HepG2 (cell line): ENCODE results near the gene MTNR1A. TPM values are rescaled to one million over a fixed set of nuclear protein-coding genes. Genes with fewer than 3 reads are reported as not detected.

Experiments used
- ATAC-seq: fragments of 200-7000 bp; cut with Tn5 transposase; 3 replicates; pipeline ENCODE4 v1.9.1; 2020; ENCODE audit warnings: mild to moderate bottlenecking, moderate library complexity
- BruUV-seq: library from RNA; stranded (reverse); fragments of 400-500 nt; replicated peaks from 2 replicates; lab custom pipeline; 2021; lab: Mats Ljungman, UMichigan
- CTCF ChIA-PET: fragments of 300-600 bp; formaldehyde crosslinking; extraction: SDS; loops from one replicate; lab custom pipeline; 2021; ENCODE audit warnings: low total read pairs, inconsistent platforms, low intra/inter-chr PET ratio; lab: Yijun Ruan, JAX
- POLR2A ChIA-PET: fragments of 350-600 bp; sonication (Branson Sonifier 250); formaldehyde crosslinking; loops from one replicate; lab custom pipeline; 2020; ENCODE audit warnings: antibody characterized with exemption, inconsistent platforms; lab: Yijun Ruan, JAX
- DNase-seq: peaks from one replicate; pipeline ENCODE4 v3.0.0-alpha.2; 2015; ENCODE audit warnings: low spot score
- FAIRE-seq: peaks from 3 replicates; lab custom pipeline; 2011; peaks lifted over from hg19 to GRCh38; lab: Jason Lieb, UNC
- H2AFZ ChIP-seq: one replicate; pipeline ENCODE4 v1.6.1; 2011; ENCODE audit warnings: low read length, inconsistent platforms
- H3K27ac ChIP-seq: fragments of 300-600 bp; 3 replicates; pipeline ENCODE4 v1.8.0; 2011; ENCODE audit warnings: mixed run types, mild to moderate bottlenecking, mixed read lengths, low read length, inconsistent platforms; ENCODE audit not compliant: insufficient read depth; ENCODE audit errors: extremely low read length
- H3K27me3 ChIP-seq, 2 experiments: fragments of 200-600 bp in 1 of 2; 2 replicates in 1 of 2; 3 replicates in 1 of 2; pipeline versions ENCODE4 v1.6.0 to v1.8.0; 2011; ENCODE audit warnings: low read length in 2 of 2, mild to moderate bottlenecking in 2 of 2, moderate library complexity in 2 of 2, inconsistent platforms in 1 of 2; ENCODE audit not compliant: insufficient read depth in 2 of 2, control insufficient read depth in 1 of 2
- H3K36me3 ChIP-seq, 2 experiments: fragments of 200-600 bp in 1 of 2; replicated peaks in 1 of 2; 2 replicates in 1 of 2; 3 replicates in 1 of 2; pipeline versions ENCODE4 v1.5.1 to v1.8.0; 2011; ENCODE audit warnings: low read length in 2 of 2, inconsistent platforms in 1 of 2; ENCODE audit not compliant: insufficient read depth in 2 of 2, control insufficient read depth in 1 of 2
- H3K4me1 ChIP-seq: 2 replicates; pipeline ENCODE4 v1.5.1; 2012; ENCODE audit warnings: low read length, inconsistent platforms; ENCODE audit not compliant: insufficient read depth
- H3K4me2 ChIP-seq: 2 replicates; pipeline ENCODE4 v1.6.0; 2011; ENCODE audit warnings: low read depth, low read length, inconsistent platforms
- H3K4me3 ChIP-seq, 3 experiments: fragments of 200-600 bp in 1 of 3; sonication (generic), shearing (Covaris generic) in 1 of 3; replicated peaks in 1 of 3; 2 replicates each; pipeline ENCODE4 v1.5.1; 2011 to 2016; ENCODE audit warnings: low read length in 3 of 3, inconsistent platforms in 2 of 3, low read depth in 2 of 3, mild to moderate bottlenecking in 2 of 3, control low read depth in 1 of 3, mixed read lengths in 1 of 3; ENCODE audit not compliant: insufficient read depth in 1 of 3
- H3K79me2 ChIP-seq: one replicate; pipeline ENCODE4 v1.6.1; 2011; ENCODE audit warnings: low read length, inconsistent platforms; ENCODE audit not compliant: insufficient read depth
- H3K9ac ChIP-seq: 2 replicates; pipeline ENCODE4 v1.6.0; 2011; ENCODE audit warnings: mild to moderate bottlenecking, low read depth, low read length, inconsistent platforms; ENCODE audit not compliant: insufficient read depth
- H3K9me3 ChIP-seq: 2 replicates; pipeline ENCODE4 v1.5.1; 2012; ENCODE audit warnings: mild to moderate bottlenecking, low read length
- H4K20me1 ChIP-seq: 2 replicates; pipeline ENCODE4 v1.6.0; 2011; ENCODE audit warnings: inconsistent platforms, mild to moderate bottlenecking, low read length, moderate library complexity; ENCODE audit not compliant: insufficient read depth
- AGO1 ChIP-seq: fragments of 200-400 bp; formaldehyde crosslinking; IDR thresholded peaks from 2 replicates; pipeline ENCODE4 v1.6.1; 2017; ENCODE audit warnings: mild to moderate bottlenecking, low read depth, low read length, moderate library complexity; ENCODE audit not compliant: poor library complexity, severe bottlenecking
- BATF2 ChIP-seq: sonication (generic); formaldehyde crosslinking; IDR thresholded peaks from 2 replicates; pipeline ENCODE4 v1.8.0; 2022; ENCODE audit warnings: mild to moderate bottlenecking, missing genetic modification reagents, moderate library complexity
- FOXO4 ChIP-seq: sonication (generic); formaldehyde crosslinking; conservative IDR thresholded peaks from 2 replicates; pipeline ENCODE4 v1.8.1; 2023; ENCODE audit warnings: missing genetic modification reagents
- GPBP1L1 ChIP-seq: sonication (generic); formaldehyde crosslinking; IDR thresholded peaks from 2 replicates; pipeline ENCODE4 v1.5.0; 2020; ENCODE audit warnings: mild to moderate bottlenecking, missing genetic modification reagents
- JUNB ChIP-seq: sonication (generic); formaldehyde crosslinking; IDR thresholded peaks from 2 replicates; pipeline ENCODE4 v1.8.0; 2022; ENCODE audit warnings: missing genetic modification reagents, mild to moderate bottlenecking, borderline replicate concordance
- KAT7 ChIP-seq: IDR thresholded peaks from 2 replicates; pipeline ENCODE4 v1.6.1; 2018; ENCODE audit warnings: borderline replicate concordance, missing compliant biosample characterization
- MTA3 ChIP-seq: sonication (generic); formaldehyde crosslinking; IDR thresholded peaks from 2 replicates; pipeline ENCODE4 v1.4.0; 2020; ENCODE audit warnings: missing genetic modification reagents
- POGZ ChIP-seq: sonication (generic); formaldehyde crosslinking; IDR thresholded peaks from 2 replicates; pipeline ENCODE4 v1.4.0; 2020; ENCODE audit warnings: mild to moderate bottlenecking, missing genetic modification reagents
- SRSF1 ChIP-seq: fragments of 200-400 bp; formaldehyde crosslinking; optimal IDR thresholded peaks from 2 replicates; pipeline ENCODE3; 2017; ENCODE audit warnings: mild to moderate bottlenecking, low read depth, low read length, moderate library complexity
- THAP11 ChIP-seq: IDR thresholded peaks from 2 replicates; pipeline ENCODE4 v1.6.1; 2016; ENCODE audit warnings: missing biosample characterization, missing genetic modification reagents
- TIGD3 ChIP-seq: sonication (generic); formaldehyde crosslinking; IDR thresholded peaks from 2 replicates; pipeline ENCODE4 v1.5.1; 2020; ENCODE audit warnings: mild to moderate bottlenecking, missing genetic modification reagents, borderline replicate concordance
- ZFP37 ChIP-seq: sonication (generic); formaldehyde crosslinking; IDR thresholded peaks from 2 replicates; pipeline ENCODE4 v1.4.0; 2020; ENCODE audit warnings: missing genetic modification reagents, borderline replicate concordance
- ZNF180 ChIP-seq: sonication (generic); formaldehyde crosslinking; IDR thresholded peaks from 2 replicates; pipeline ENCODE4 v1.4.0; 2020; ENCODE audit warnings: low read depth, missing genetic modification reagents, borderline replicate concordance
- ZNF510 ChIP-seq: sonication (generic); formaldehyde crosslinking; IDR thresholded peaks from 2 replicates; pipeline ENCODE4 v1.4.0; 2020; ENCODE audit warnings: low read depth, mild to moderate bottlenecking, missing genetic modification reagents
- WGBS: methylation state at CpG from one replicate; pipeline ENCODE4 v1.1.6; 2017; ENCODE audit warnings: low lambda C conversion rate; 5-methylcytosine and 5-hydroxymethylcytosine counted together
- in situ Hi-C: cut with HindIII; loops from 2 replicates; pipeline ENCODE4 v1.10.0; 2017; ENCODE audit warnings: low pct_unique_long_range_greater_than_20kb; ENCODE audit not compliant: extremely low pct_ligation_motif_present
- intact Hi-C: fragments of 100-400 bp; cut with micrococcal nuclease; formaldehyde crosslinking; loops from one replicate; pipeline ENCODE4 v1.10.0; 2022; ENCODE audit not compliant: unreplicated experiment
- polyA plus RNA-seq, 8 experiments: library from polyadenylated mRNA; depleted of rRNA in 3 of 8; stranded (reverse) in 7 of 8; unstranded in 1 of 8; fragments of >200 nt; fragmentation: Illumina TruSeq in 4 of 8; extraction: Trizol in 4 of 8; gene quantifications; 2 replicates each; pipeline versions ENCODE4 v1.2.1 to v1.2.3, GENCODE V29; 2011 to 2016; ENCODE audit warnings: low read depth in 4 of 8, missing spikeins in 1 of 8, mixed read lengths in 1 of 8; ENCODE audit not compliant: insufficient read depth in 1 of 8
- total RNA-seq, 5 experiments: library from RNA; depleted of rRNA; stranded (reverse); fragments of >200 nt; fragmentation: Illumina TruSeq; extraction: Trizol; gene quantifications; 2 replicates each; pipeline ENCODE4 v1.2.3, GENCODE V29; 2016; ENCODE audit warnings: low read depth in 1 of 5
- TF ChIP-seq, protein P1 (sequence below): sonication (generic); formaldehyde crosslinking; IDR thresholded peaks from 2 replicates; pipeline ENCODE4 v1.4.0; 2020; ENCODE audit warnings: mild to moderate bottlenecking, missing genetic modification reagents
- TF ChIP-seq, protein P2 (sequence below): sonication (generic); formaldehyde crosslinking; IDR thresholded peaks from 2 replicates; pipeline ENCODE4 v1.5.0; 2020; ENCODE audit warnings: missing genetic modification reagents

MTNR1A gene
- total and polyA plus RNA-seq, 2 of the 13 experiments (the other 11 are each of a cell fraction or from before 2014, with no cell fraction given), result not detected

DNA sequence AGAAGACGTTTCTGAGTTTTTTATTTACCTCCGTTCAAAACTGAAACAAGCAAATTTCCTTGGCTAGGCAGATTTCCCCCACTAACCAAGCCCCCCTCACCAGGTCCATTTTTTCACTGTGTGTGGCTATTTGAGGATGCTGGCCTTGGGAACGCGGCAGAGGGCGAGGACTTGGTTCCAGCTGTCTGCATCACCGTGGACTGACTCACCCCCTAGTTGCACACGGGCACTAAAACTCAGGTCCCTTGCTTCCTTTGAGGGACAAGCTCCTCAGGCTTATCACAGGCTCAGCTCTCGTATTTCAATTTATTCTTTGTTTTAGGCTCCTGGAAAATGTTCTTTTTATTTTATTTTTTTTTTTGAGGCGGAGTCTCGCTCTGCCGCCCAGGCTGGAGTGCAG lies 8.4 kb upstream of the MTNR1A start:
- Histone ChIP-seq H3K27me3 (peaks cover 0 to 7% of the 10 kb centered on the region in 2 experiments; a peak in 1 of 5 replicates), H3K4me3 (no peak overlapping the region), H3K36me3 (no peaks in the 10 kb centered on the region), H3K4me2 (no peak overlapping the region), H4K20me1 (no peaks in the 10 kb centered on the region), H3K9me3 (no peaks in the 10 kb centered on the region), H3K79me2 (no peaks in the 10 kb centered on the region), H3K4me1 (no peaks in the 10 kb centered on the region), H3K27ac (no peak overlapping the region), H2AFZ (no peak overlapping the region), H3K9ac (no peak overlapping the region)
- TF ChIP-seq GPBP1L1, result no peak
- no peak for TF ChIP-seq FOXO4 (CRISPR knock-in tag)
- no peak for TF ChIP-seq ZNF510
- TF ChIP-seq BATF2 (CRISPR knock-in tag), result no peak
- TF ChIP-seq POGZ (CRISPR knock-in tag), result no peak
- no peak for TF ChIP-seq AGO1
- TF ChIP-seq SRSF1, result no peak
- TF ChIP-seq KAT7 (CRISPR knock-in tag), result no peak
- TF ChIP-seq MTA3 (CRISPR knock-in tag), result no peak
- TF ChIP-seq, protein P1, sequence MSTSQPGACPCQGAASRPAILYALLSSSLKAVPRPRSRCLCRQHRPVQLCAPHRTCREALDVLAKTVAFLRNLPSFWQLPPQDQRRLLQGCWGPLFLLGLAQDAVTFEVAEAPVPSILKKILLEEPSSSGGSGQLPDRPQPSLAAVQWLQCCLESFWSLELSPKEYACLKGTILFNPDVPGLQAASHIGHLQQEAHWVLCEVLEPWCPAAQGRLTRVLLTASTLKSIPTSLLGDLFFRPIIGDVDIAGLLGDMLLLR (CRISPR knock-in tag), result no peak
- no peak for TF ChIP-seq JUNB (CRISPR knock-in tag)
- no peak for TF ChIP-seq ZNF180 (CRISPR knock-in tag)
- no peak for TF ChIP-seq THAP11 (CRISPR knock-in tag)
- TF ChIP-seq TIGD3, result no peak
- TF ChIP-seq ZFP37 (CRISPR knock-in tag), result no peak
- TF ChIP-seq, protein P2, sequence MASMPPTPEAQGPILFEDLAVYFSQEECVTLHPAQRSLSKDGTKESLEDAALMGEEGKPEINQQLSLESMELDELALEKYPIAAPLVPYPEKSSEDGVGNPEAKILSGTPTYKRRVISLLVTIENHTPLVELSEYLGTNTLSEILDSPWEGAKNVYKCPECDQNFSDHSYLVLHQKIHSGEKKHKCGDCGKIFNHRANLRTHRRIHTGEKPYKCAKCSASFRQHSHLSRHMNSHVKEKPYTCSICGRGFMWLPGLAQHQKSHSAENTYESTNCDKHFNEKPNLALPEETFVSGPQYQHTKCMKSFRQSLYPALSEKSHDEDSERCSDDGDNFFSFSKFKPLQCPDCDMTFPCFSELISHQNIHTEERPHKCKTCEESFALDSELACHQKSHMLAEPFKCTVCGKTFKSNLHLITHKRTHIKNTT (CRISPR knock-in tag), result no peak
- no TSS peak for BruUV-seq
- in situ Hi-C loops (no loop called here), intact Hi-C loops (no loop called here)
- ChIA-PET POLR2A (no interaction called here), CTCF (no interaction called here)
- DNase-seq (no peak), ATAC-seq (peak; percentile 41; the same call in 1 of the 3 replicates), FAIRE-seq (no peak)
- 41% methylated on average over 11 of the region's 11 CpGs for WGBS
